Measurements from ENCODE around the gene PSTK.

PSTK gene

DNA sequence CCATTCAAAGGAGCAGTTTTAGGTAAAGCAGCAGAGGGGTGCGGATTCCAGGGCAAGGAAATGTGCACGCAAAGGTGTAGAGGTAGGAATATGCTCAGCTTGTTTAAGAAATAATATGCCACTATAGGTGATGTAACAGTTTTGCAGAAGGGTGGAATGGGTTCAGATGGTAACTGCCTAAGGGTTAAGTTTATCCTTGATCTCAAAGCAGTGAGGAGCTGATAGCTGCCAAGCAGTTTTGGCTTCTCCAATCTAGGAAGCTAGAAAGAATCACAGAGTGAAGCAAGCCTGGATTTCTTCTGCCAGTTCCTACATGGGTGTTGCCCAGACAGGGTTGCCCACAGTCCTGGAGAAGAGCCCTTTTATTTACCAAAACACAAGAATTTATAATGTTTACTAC is 34.6 kb downstream of the PSTK start:
- TF ChIP-seq, protein P1, sequence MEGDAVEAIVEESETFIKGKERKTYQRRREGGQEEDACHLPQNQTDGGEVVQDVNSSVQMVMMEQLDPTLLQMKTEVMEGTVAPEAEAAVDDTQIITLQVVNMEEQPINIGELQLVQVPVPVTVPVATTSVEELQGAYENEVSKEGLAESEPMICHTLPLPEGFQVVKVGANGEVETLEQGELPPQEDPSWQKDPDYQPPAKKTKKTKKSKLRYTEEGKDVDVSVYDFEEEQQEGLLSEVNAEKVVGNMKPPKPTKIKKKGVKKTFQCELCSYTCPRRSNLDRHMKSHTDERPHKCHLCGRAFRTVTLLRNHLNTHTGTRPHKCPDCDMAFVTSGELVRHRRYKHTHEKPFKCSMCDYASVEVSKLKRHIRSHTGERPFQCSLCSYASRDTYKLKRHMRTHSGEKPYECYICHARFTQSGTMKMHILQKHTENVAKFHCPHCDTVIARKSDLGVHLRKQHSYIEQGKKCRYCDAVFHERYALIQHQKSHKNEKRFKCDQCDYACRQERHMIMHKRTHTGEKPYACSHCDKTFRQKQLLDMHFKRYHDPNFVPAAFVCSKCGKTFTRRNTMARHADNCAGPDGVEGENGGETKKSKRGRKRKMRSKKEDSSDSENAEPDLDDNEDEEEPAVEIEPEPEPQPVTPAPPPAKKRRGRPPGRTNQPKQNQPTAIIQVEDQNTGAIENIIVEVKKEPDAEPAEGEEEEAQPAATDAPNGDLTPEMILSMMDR (IDR thresholded peaks at IDR 0.05; ENCODE audit: low read depth, low read length, missing control alignments): no peak
- DNase-seq (ENCODE audit: low read depth): no peak
- in situ Hi-C loops (cut with HindIII; ENCODE audit: low sequenced_read_pairs): no loop called here
- H3K4me3 ChIP-seq (ENCODE audit: low read depth, low read length): no peak overlapping the region

DNA sequence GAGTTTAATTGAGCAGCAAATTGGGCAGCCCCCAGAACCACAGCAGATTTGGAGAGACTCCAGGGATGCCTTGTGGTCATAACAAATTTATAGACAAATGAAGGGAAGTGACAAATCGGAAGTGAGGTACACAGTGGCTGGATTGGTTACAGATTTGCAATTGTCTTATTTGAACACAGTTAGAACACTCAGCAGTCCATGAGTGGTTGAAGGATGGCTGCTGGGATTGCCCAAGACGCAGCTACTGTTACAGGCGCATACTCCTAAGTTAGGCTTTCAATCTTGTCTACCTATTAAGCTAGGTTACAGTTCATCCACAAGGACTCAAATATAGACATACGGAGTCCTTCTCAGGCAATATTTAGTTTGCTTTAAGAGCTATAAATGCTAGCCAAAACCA is 36.0 kb downstream of the PSTK start:
- no peak overlapping the region for H3K4me3 ChIP-seq (ENCODE audit: low read depth, low read length)
- no peak for DNase-seq (ENCODE audit: low read depth)
- TF ChIP-seq, protein P1 (IDR thresholded peaks at IDR 0.05; ENCODE audit: low read depth, low read length, missing control alignments): no peak
- in situ Hi-C loops (cut with HindIII; ENCODE audit: low sequenced_read_pairs): no loop called here

DNA sequence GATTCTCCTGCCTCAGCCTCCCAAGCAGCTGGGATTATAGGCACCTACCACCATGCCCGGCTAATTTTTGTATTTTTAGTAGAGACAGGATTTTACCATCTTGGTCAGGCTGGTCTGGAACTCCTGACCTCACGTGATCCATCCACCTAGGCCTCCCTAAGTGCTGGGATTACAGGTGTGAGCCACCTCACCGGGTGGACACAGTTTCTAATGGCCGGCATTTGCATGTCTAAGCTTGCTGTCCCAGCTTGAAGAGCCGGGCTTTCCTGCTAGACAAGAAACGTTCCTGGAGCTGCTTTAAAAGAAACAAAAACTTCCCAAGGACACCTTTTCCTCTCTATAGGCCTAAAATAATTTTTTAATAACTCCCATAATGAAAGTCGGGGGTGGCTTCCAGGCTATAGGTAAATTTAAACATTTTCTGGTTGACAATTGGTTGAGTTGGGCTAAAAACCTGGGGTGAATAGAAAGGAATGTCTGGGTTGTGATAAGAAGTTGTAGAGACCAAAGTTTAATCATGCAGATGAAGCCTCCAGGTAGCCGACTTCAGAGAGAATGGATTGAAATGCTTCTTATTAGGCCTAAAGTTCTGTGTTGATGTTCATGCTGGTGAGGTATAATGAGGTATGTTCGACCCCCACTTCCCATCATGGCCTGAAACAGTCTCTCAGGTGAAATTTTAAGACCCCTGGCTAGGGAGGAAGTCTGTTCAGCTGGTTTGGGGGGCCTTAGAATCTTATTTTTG is 37.4 kb downstream of the PSTK start:
- TF ChIP-seq, protein P1 (IDR thresholded peaks at IDR 0.05; ENCODE audit: low read depth, low read length, missing control alignments): no peak
- no peak for DNase-seq (ENCODE audit: low read depth)
- in situ Hi-C loops (cut with HindIII; ENCODE audit: low sequenced_read_pairs): no loop called here
- H3K4me3 ChIP-seq (ENCODE audit: low read depth, low read length): no peak overlapping the region

DNA sequence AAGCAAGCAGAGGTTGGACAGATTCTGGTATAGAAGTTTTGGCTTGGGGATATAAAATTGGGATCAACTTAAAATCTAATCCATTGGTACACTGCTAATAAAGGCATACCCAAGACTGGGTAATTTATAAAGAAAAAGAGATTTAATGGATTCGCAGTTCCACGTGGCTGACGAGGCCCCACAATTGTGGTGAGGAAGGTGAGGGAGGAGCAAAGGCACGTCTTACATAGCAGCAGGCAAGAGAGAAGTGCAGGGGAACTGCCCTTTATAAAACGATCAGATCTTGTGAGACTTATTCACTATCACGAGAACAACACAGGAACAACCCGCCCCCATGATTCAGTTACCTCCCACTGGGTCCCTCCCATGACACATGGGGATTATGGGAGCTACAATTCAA is 38.3 kb downstream of the PSTK start:
- in situ Hi-C loops (cut with HindIII; ENCODE audit: low sequenced_read_pairs): no loop called here
- TF ChIP-seq, protein P1 (IDR thresholded peaks at IDR 0.05; ENCODE audit: low read depth, low read length, missing control alignments): no peak
- no peak overlapping the region for H3K4me3 ChIP-seq (ENCODE audit: low read depth, low read length)
- DNase-seq (ENCODE audit: low read depth): no peak

DNA sequence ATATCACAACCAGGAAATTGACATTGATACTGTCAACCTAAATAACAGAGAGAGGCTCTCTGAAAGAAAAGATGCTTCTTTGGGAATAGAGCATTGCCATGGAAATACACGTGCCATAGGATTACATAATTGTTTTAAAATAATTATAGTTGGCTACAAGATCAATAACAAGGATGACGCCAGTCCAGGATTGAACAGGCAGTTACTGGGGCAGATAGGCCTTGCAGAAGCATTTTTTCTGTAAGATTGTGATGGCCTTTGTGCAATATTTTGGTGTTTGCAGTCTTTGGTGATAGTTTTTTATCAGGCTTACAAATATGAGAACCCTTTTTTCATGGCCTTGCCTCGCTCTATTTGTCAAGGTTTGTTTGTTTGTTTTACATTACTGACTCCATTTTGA is 39.1 kb downstream of the PSTK start:
- no peak overlapping the region for H3K4me3 ChIP-seq (ENCODE audit: low read depth, low read length)
- in situ Hi-C loops (cut with HindIII; ENCODE audit: low sequenced_read_pairs): no loop called here
- DNase-seq (ENCODE audit: low read depth): no peak
- TF ChIP-seq, protein P1 (IDR thresholded peaks at IDR 0.05; ENCODE audit: low read depth, low read length, missing control alignments): no peak

DNA sequence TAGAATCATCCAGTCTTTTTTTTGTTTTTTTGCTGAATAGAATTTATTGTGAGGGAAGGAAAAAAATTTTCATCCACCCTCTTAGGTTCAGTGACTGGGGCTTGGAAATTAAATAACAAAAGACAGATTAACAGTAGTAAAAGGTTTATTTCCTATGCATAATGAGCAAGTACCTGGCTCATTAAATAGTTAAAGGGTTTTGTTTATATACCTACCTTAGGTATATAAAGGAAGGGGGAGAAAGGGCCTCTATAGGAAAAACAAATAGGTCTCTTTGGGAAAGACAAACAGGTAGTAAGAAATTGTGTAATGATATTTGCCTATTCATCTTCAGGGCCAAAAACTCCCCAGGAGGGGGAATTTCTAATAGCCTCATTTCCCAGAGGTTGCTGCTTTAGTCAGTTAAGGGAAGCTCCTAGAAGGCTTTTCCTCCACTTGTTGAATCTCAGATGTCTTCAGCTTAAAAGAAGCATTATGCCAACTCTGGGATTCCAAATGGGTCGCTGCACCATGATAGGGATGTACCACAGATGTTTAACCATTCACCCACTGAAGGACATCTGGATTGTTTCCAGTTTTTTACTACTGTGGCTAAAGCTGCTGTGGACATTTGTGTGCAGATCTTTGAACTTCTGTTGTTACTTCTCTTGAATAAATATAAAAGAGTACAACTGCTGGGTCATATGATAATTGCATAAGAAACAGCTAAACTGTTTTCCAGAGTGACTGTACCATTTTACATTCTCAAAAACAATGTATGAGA is 39.9 kb downstream of the PSTK start:
- H3K4me3 ChIP-seq (ENCODE audit: low read depth, low read length): no peak overlapping the region
- TF ChIP-seq, protein P1 (IDR thresholded peaks at IDR 0.05; ENCODE audit: low read depth, low read length, missing control alignments): no peak
- in situ Hi-C loops (cut with HindIII; ENCODE audit: low sequenced_read_pairs): no loop called here
- no peak for DNase-seq (ENCODE audit: low read depth)
